ENCODE data around the gene TBATA.

The TBATA gene

GRCh38 chr10:70740406-70741288, 44.5 kb downstream of the TBATA start:
- DNase-seq = no peak

DNA sequence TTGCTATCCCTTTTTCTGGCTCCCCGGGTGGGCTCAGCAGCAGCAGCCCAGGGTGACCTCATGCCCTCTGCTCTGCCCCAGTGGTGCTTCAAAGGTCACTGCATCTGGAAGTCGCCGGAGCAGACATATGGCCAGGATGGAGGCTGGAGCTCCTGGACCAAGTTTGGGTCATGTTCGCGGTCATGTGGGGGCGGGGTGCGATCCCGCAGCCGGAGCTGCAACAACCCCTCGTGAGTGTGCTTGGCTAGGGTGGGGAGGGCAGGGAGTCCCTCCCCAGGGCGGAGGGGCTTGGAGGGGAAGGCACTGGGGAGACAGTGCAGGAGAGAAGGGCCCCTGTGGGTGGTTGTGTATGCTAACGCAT, 46.4 kb downstream of the TBATA start:
- DNase-seq = no peak

DNA sequence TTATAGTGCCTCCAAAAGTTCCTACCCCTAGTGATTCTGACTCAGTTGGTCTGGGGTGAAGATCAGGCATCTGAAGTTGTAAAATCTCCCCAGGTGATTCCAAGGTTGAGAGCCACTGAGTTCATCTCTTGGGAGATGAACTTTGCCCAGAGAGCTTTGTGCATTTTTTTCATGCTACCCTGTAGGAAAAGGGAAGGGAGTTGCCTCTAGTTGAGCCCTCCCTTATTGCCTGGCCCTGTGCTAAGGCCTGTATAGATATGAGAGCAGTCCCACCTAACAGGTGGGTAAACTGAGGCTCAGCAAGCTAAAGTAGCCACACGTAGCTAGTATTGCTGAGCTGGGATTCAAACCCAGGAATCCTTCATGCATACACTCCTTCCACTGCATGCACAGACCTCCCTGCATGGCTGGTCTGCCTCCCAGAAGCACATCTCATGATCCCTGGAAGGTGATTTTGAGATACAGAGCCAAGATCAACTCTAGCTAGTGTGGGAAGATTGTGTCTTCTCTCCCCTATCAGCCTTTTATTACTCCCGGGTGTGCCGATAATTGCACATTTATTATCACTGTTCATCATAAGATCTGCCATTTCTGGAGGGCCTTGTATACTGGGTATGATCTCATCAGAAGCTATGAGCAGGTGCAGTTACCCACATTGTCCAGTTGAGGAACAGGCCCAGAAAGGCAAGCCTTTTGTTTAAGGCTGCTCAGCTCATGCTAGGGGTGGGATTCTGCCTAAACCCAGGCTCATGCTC, 47.0 kb downstream of the TBATA start:
- no peak for DNase-seq

- DNase-seq = no peak
Observed at GRCh38 chr10:70737250-70737649, 47.9 kb downstream of the TBATA start.

- no peak for DNase-seq
Observed at GRCh38 chr10:70736525-70736924, 48.7 kb downstream of the TBATA start.

GRCh38 chr10:70735161-70735560, 50.0 kb downstream of the TBATA start:
- DNase-seq = no peak

- DNase-seq = no peak
Observed at GRCh38 chr10:70733051-70733450, 52.1 kb downstream of the TBATA start.

DNA sequence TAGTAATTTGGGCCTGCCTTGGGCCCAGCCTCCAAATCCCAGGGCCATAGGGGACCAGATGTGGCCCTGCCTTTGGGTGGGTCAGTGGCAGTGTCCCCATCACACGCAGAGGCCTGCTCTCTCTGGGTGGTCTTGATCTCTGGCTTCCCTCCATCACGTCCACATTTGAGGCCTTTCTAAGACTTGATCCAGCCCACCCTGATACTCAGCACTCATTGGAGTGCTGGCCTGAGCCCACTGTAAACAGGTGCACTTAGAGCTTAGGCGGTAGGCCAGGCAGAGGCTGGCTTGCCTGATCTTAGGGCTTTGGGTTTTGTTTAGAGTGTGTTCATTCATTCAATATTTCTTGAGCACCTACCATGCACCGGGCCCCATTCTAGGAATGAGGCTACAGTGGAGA, 52.6 kb downstream of the TBATA start:
- no peak for DNase-seq

DNA sequence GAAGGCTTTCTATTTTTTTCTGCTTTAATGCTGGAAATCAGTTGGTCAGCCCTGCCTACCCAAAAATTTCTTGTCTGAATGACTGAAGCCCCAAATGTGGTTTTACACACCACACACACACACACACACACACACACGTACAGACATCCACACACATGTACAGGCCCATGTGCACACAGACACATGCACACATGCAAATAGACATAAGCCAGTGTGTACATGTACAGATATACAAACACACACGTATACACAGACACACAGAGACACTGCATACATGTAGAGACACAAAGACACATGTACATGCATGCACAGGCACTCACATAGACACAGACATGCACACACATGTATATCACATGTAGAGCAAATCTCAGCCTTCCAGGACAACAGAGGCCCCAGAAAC, 54.2 kb downstream of the TBATA start:
- no peak for DNase-seq

GRCh38 chr10:70729763-70730357, 55.3 kb downstream of the TBATA start:
- peak; percentile 92 for DNase-seq

GRCh38 chr10:70728328-70728727, 56.8 kb downstream of the TBATA start:
- DNase-seq = no peak

DNA sequence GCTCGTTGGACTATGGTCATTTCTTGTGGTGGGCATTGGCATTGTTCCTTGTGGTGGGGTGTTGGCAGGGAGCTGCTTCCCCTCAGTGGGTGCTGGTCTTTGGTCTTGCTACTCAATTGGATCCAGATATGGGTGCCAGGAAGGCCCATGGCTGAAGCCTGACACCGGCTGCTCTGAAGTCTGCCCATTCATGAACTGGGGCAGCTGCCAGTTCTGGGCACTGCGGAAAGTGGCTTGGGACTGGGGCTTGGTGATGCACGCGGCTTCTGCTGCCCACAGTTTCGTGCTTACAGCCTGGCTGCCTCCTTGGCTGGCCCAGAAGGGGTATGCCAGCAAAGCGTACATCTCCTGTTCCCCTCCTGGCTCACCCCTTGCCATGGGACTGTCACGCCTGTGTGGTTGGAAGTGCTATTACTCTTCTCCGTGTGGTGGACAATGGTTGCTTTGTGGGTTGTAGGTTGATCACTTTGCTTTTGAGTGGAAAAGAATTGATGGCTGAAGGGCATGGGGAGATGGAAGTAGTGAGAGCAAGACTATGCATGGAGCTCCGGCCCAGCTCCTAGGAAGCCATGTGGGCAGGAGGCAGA, 58.2 kb downstream of the TBATA start:
- DNase-seq = no peak

DNA sequence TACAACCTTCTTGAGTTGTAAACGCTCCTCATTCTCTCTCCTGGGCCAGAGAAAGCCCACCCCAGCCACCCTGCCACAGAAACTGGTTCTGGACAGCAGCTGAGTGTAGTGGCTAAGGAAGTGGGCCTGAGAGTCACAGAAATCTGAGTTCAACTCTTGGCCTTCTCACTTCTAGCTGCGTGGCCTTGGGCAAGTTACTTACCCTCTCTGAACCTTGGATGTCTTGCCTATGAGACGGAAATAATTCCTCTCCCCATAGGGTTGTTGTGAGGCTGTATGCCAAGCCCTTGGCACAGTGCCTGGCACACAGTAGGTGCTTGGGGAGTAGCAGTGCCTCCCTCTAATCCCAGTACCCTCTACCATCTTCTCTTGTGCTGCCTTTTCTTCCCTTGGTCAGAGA, 61.4 kb downstream of the TBATA start:
- DNase-seq = no peak

DNA sequence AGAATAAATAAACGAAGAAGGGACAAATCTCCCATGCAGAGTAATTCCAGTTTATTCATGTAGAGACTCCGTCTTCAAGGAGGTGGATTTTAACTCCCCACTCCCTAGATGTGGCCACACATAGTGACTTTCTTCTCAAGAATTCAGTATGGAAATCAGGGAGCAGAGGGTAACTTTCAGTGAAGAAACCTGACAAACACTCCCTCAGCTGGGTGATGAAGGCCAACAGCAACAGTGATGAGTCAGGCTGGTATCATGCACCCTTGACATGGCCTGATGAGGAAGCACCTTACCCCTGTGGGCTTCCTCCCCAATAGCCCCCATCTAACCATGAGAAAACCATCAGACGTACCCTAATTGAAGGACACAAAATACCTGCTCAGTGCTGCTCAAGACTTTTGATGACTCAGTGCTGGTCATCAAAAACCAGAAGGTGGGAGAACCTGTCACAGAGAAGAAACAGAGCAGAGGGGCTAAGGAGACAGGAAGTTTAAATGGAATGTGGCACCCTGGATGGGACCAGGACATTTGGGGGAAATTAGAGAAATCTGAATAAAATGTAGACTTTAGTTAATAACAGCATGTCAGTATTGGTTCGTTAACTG, 62.3 kb downstream of the TBATA start:
- DNase-seq = no peak

Data from NCI-H146 (cell line).